Fibroblast of skin of left quadriceps (primary cell): ENCODE data around the gene LARP7.
A peak's percentile ranks its signal among the peaks of the same experiment; 100 is the strongest.
"Not testable (repeated sequence)": the region's sequence is repeated elsewhere in the genome, so short reads cannot be mapped to it uniquely, and the experiment has no call there.

ENCODE experiments used
- DNase-seq, 2 experiments: peaks; one replicate each; pipeline ENCODE4 v3.0.0-alpha.2; 2013; ENCODE audit warnings: low read depth in 2 of 2

Gene LARP7

GRCh38 chr4:112636688-112637551 is at the start of gene LARP7, which contains the start of gene ZGRF1:
Gene LARP7 (plus strand): TSS chr4:112637143. CDS start chr4:112644670, 7,527 bp downstream.
Gene ZGRF1 (minus strand): TSS chr4:112636909. CDS start chr4:112633176, 3,733 bp downstream.
- peak; percentile 99 for DNase-seq

GRCh38 chr4:112589206-112589605 is 47.7 kb upstream of the LARP7 start:
- DNase-seq: peak in 1 of 2 experiments; percentile 1

- DNase-seq: no peak
Measured at GRCh38 chr4:112591593-112591992, 45.4 kb upstream of the LARP7 start.

GRCh38 chr4:112592717-112593116 is 44.2 kb upstream of the LARP7 start:
- no peak for DNase-seq

GRCh38 chr4:112593438-112594133 is 43.4 kb upstream of the LARP7 start:
- no peak for DNase-seq

- DNase-seq: no peak
Measured at GRCh38 chr4:112594993-112595392, 42.0 kb upstream of the LARP7 start.

GRCh38 chr4:112604589-112604988 is 32.4 kb upstream of the LARP7 start:
- DNase-seq: peak; percentile 37 to 38

- DNase-seq: not testable (repeated sequence)
Measured at GRCh38 chr4:112612814-112613213, 24.1 kb upstream of the LARP7 start.

GRCh38 chr4:112616984-112617383 is 20.0 kb upstream of the LARP7 start:
- no peak for DNase-seq

GRCh38 chr4:112626228-112626627 is 10.7 kb upstream of the LARP7 start:
- no peak for DNase-seq

GRCh38 chr4:112633477-112634235 is 3.3 kb upstream of the LARP7 start:
- DNase-seq: peak in 1 of 2 experiments; percentile 13

GRCh38 chr4:112637552-112637866 is 566 bp downstream of the LARP7 start:
- no peak for DNase-seq

GRCh38 chr4:112642526-112642925 is 5.6 kb downstream of the LARP7 start:
- no peak for DNase-seq

GRCh38 chr4:112644595-112645535 is 7.9 kb downstream of the LARP7 start:
- not testable (repeated sequence) for DNase-seq

- no peak for DNase-seq
Measured at GRCh38 chr4:112645541-112646329, 8.8 kb downstream of the LARP7 start.

- DNase-seq: no peak
Measured at GRCh38 chr4:112646632-112647537, 9.9 kb downstream of the LARP7 start.

GRCh38 chr4:112647785-112648184 is 10.8 kb downstream of the LARP7 start:
- no peak for DNase-seq

- no peak for DNase-seq
Measured at GRCh38 chr4:112648263-112649054, 11.5 kb downstream of the LARP7 start.
